ENCODE results near the gene SLC39A9. TPM values are rescaled to one million over a fixed set of nuclear protein-coding genes. Genes with fewer than 3 reads are reported as not detected.

The SLC39A9 gene
- total and polyA plus RNA-seq, 10 of the 15 experiments (the other 5 are each of a cell fraction or from before 2014, with no cell fraction given): 19.9 to 109 (median 46.9) TPM

- H3K27ac ChIP-seq (ENCODE audit: control insufficient read depth, insufficient read depth): no peak overlapping the region
- H3K4me1 ChIP-seq (ENCODE audit: control insufficient read depth, insufficient read depth, low read length): peaks cover 53% of the 10 kb centered on the region
- no peak overlapping the region for H3K4me3 ChIP-seq
- RAD21 ChIA-PET (ENCODE audit: unreplicated experiment): interaction anchor here (0.6 to 11.5 kb wide), 3 partner anchors 39 to 542 kb away, joined by 3 to 143 read pairs (median 5); partner anchors contain the start of genes ERH and SLC39A9
- in situ Hi-C loops (cut with MboI): no loop called here
- FAIRE-seq: no peak
- no peaks in the 10 kb centered on the region for H3K27me3 ChIP-seq (replicated peaks in 1 of 2; ENCODE audit: control insufficient read depth in 2 of 2, insufficient read depth in 2 of 2, low read length in 1 of 2)
- H4K20me1 ChIP-seq (ENCODE audit: control insufficient read depth, insufficient read depth): no peaks in the 10 kb centered on the region
- SMC1A ChIA-PET (ENCODE audit: uncharacterized antibody, unreplicated experiment): interaction anchor here (0.5 to 4.0 kb wide), 8 partner anchors 9 to 114 kb away, joined by 3 to 24 read pairs (median 5); partner anchors contain the start of genes ERH and SLC39A9
- no peaks in the 10 kb centered on the region for H3K36me3 ChIP-seq (ENCODE audit: control insufficient read depth in 2 of 2, insufficient read depth in 2 of 2, low read length in 1 of 2)
- H3K9ac ChIP-seq (ENCODE audit: control insufficient read depth, insufficient read depth, low read length): no peak overlapping the region
- DNase-seq (ENCODE audit: low read depth, low spot score): no peak
- TF ChIP-seq ETV6 (conservative IDR thresholded peaks at IDR 0.05 in 1 of 2, IDR thresholded peaks at IDR 0.05 in 1 of 2; ENCODE audit: borderline replicate concordance in 1 of 2, low read depth in 1 of 2): no peak
- TF ChIP-seq YY1 (IDR thresholded peaks at IDR 0.05; ENCODE audit: low read depth, low read length): no peak
- no peak for TF ChIP-seq CBFB (IDR thresholded peaks at IDR 0.05; ENCODE audit: low read depth)
- no peak for TF ChIP-seq JUNB (IDR thresholded peaks at IDR 0.05)
- TF ChIP-seq KAT2A (conservative IDR thresholded peaks at IDR 0.05; ENCODE audit: control insufficient read depth, low read depth, low read length): no peak
- TF ChIP-seq PBX3 (IDR thresholded peaks at IDR 0.05; ENCODE audit: insufficient replicate concordance, low read depth, low read length): no peak
- TF ChIP-seq NFYA (IDR thresholded peaks at IDR 0.05; ENCODE audit: borderline replicate concordance, low read depth, low read length): no peak
- TF ChIP-seq MYC (IDR thresholded peaks at IDR 0.05; ENCODE audit: insufficient read depth, insufficient read length, insufficient replicate concordance, low read length, severe bottlenecking): no peak
- TF ChIP-seq BMI1 (IDR thresholded peaks at IDR 0.05; ENCODE audit: borderline replicate concordance): no peak
- no peak for TF ChIP-seq MEF2A (IDR thresholded peaks at IDR 0.05; ENCODE audit: insufficient read depth, low read depth, low read length)
- no peak for TF ChIP-seq ZBTB4 (CRISPR knock-in tag; IDR thresholded peaks at IDR 0.05)
- no peak overlapping the region for H2AFZ ChIP-seq (ENCODE audit: control insufficient read depth, low read depth, low read length)
- no TSS peak for BruUV-seq (replicated peaks)
- intact Hi-C loops (cut with micrococcal nuclease; ENCODE audit: unreplicated experiment): loop anchor here (5.0 kb wide), 1 partner anchor 105 kb away; no protein-coding TSS in a partner anchor
- no peak for ATAC-seq
- H3K9me3 ChIP-seq (replicated peaks; ENCODE audit: control insufficient read depth, insufficient read depth, low read length): no peaks in the 10 kb centered on the region
- CTCF ChIA-PET: interaction anchor here (0.6 to 2.4 kb wide), 5 partner anchors 23 to 103 kb away, joined by 3 to 15 read pairs (median 3); partner anchors contain the start of genes ERH and SLC39A9
- 77% methylated on average over 7 of the region's 7 CpGs for WGBS (ENCODE audit: insufficient coverage, insufficient replicate concordance, low lambda C conversion rate, missing lambda C conversion rate)
- no peaks in the 10 kb centered on the region for H3K79me2 ChIP-seq (ENCODE audit: control insufficient read depth, insufficient read depth, low read length)
- POLR2A ChIA-PET: interaction anchor here (0.7 to 9.1 kb wide), 6 partner anchors 8 to 124 kb away, joined by 3 to 100 read pairs (median 8); partner anchors contain the start of genes ERH and SLC39A9
- no peak overlapping the region for H3K4me2 ChIP-seq (ENCODE audit: control insufficient read depth, insufficient read depth)
These were observed 41.5 kb upstream of the SLC39A9 start for GRCh38 chr14:69356903-69357543.
